ENCODE measurements around the gene MAD1L1. TPM values are rescaled to one million over a fixed set of nuclear protein-coding genes. Genes with fewer than 3 reads are reported as not detected.
A peak's percentile ranks its signal among the peaks of the same experiment; 100 is the strongest.

MAD1L1 gene
- total RNA-seq, 2 donors from 2014 or later = 59.1 to 61.4 TPM

DNA sequence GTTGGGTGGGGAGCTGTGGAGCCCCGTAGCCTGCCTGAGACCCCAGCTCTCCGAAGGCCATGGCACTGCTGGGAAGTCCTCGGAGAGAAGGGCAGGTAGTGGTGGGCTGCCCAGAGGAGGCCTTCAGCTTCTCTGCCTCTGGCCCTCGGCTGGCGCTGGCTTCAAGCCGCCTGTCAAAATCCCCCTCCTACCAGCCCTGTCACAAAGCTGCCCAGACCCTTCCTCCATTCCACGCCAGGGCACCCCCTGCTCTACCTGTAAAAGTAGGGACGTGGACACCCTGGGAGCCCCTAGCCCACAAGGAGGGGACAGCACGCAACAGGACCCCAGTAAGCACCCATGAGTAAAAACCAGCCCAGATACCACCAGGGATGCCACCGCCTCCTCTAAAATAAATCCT lies 31.6 kb downstream of the MAD1L1 start:
- Mint-ChIP-seq H3K27ac (no peak overlapping the region), H3K27me3 (ENCODE audit: insufficient read depth) (no peaks in the 10 kb centered on the region), H3K4me3 (no peak overlapping the region), H3K9me3 (no peaks in the 10 kb centered on the region), H3K36me3 (ENCODE audit: low read depth) (peaks cover 46% of the 10 kb centered on the region), H3K4me1 (peaks cover 15% of the 10 kb centered on the region)
- Histone ChIP-seq H3K9ac (ENCODE audit: extremely low read depth, low read length, poor library complexity, severe bottlenecking) (no peak overlapping the region), H3K9me3 (ENCODE audit: control insufficient read depth, low read length) (no peaks in the 10 kb centered on the region), H3K4me3 (ENCODE audit: low read length) (no peak overlapping the region), H3K36me3 (ENCODE audit: control insufficient read depth, insufficient read depth, low read length) (peaks cover 31% of the 10 kb centered on the region), H3K27ac (ENCODE audit: low read depth, low read length) (no peak overlapping the region), H3K27me3 (ENCODE audit: control insufficient read depth, insufficient read depth, low read length, poor library complexity, severe bottlenecking) (no peaks in the 10 kb centered on the region), H3K4me1 (ENCODE audit: control insufficient read depth, insufficient read depth, low read length) (peaks cover 7% of the 10 kb centered on the region)
- no peak for DNase-seq
- TF ChIP-seq, protein P1, sequence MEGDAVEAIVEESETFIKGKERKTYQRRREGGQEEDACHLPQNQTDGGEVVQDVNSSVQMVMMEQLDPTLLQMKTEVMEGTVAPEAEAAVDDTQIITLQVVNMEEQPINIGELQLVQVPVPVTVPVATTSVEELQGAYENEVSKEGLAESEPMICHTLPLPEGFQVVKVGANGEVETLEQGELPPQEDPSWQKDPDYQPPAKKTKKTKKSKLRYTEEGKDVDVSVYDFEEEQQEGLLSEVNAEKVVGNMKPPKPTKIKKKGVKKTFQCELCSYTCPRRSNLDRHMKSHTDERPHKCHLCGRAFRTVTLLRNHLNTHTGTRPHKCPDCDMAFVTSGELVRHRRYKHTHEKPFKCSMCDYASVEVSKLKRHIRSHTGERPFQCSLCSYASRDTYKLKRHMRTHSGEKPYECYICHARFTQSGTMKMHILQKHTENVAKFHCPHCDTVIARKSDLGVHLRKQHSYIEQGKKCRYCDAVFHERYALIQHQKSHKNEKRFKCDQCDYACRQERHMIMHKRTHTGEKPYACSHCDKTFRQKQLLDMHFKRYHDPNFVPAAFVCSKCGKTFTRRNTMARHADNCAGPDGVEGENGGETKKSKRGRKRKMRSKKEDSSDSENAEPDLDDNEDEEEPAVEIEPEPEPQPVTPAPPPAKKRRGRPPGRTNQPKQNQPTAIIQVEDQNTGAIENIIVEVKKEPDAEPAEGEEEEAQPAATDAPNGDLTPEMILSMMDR (conservative IDR thresholded peaks at IDR 0.05) = no peak
- 70 to 95% methylated on average over 2 to 10 of the region's 10 CpGs for WGBS, 2 experiments (ENCODE audit: insufficient coverage in 1 of 2, insufficient read length in 1 of 2)

DNA sequence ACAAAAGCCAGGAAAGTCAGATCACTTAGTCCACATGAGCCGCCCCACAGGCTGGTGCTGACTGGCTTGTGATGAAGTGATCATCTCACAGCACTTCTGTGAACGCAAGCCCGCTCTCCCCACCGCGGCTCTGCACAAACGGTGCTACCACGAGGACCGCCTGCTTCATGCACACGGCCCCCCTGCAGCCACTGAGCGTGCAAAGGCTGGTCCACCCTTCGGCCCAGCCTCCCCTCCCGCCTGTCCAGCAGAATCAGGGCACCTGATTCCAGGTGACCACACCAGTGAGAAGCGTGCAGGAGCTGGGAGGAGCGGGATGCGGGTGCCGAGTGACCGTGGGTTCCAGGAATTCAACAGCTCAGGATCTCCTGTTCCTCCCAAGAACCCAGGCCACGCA lies 32.2 kb downstream of the MAD1L1 start:
- Histone ChIP-seq H3K9ac (ENCODE audit: extremely low read depth, low read length, poor library complexity, severe bottlenecking) (no peak overlapping the region), H3K27me3 (ENCODE audit: control insufficient read depth, insufficient read depth, low read length, poor library complexity, severe bottlenecking) (no peaks in the 10 kb centered on the region), H3K27ac (ENCODE audit: low read depth, low read length) (no peak overlapping the region), H3K4me3 (ENCODE audit: low read length) (no peak overlapping the region), H3K9me3 (ENCODE audit: control insufficient read depth, low read length) (no peaks in the 10 kb centered on the region), H3K36me3 (ENCODE audit: control insufficient read depth, insufficient read depth, low read length) (peaks cover 35% of the 10 kb centered on the region), H3K4me1 (ENCODE audit: control insufficient read depth, insufficient read depth, low read length) (peaks cover 11% of the 10 kb centered on the region)
- Mint-ChIP-seq H3K9me3 (peaks cover 1% of the 10 kb centered on the region), H3K4me3 (no peak overlapping the region), H3K27me3 (ENCODE audit: insufficient read depth) (no peaks in the 10 kb centered on the region), H3K36me3 (ENCODE audit: low read depth) (peaks cover 48% of the 10 kb centered on the region), H3K27ac (peak overlapping the region; percentile 20), H3K4me1 (peaks cover 21% of the 10 kb centered on the region)
- WGBS, 2 experiments (ENCODE audit: insufficient coverage in 1 of 2, insufficient read length in 1 of 2) = 93 to 97% methylated on average over 16 to 18 of the region's 18 CpGs
- peak; percentile 34 for DNase-seq
- TF ChIP-seq, protein P1 (conservative IDR thresholded peaks at IDR 0.05) = no peak

DNA sequence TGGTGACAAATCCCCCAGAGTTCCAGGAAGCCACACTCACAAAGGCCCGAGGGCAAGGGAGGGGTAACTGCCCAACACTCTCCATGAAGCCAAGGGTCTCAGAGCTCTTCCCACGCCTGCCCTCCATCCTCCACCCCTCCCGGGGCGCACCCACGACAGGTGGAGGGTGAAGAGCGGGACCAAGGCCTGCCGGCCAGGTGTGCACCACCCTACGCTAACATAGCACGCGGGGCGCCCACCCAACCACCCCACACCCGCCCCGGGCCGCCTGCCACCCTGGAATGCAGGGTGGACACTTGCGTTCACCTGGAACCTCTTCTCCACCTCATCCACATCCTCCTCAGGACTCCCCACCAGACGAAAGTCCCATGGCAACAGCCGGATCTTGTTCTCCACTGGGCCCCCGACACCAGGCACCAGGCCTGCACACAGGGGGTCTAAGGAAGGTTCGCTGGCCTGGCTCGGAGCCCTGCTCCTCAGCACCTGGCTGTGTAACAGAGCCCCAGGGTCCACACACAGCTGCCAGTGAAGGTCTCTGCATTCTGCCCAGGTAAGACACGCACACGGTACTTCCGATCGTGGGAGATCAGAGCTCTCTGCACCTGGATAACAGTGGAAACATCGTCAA lies 32.7 kb downstream of the MAD1L1 start:
- H3K4me1 Mint-ChIP-seq = peaks cover 23% of the 10 kb centered on the region
- H3K27me3 Mint-ChIP-seq (ENCODE audit: insufficient read depth) = no peaks in the 10 kb centered on the region
- H3K36me3 Mint-ChIP-seq (ENCODE audit: low read depth) = peaks cover 48% of the 10 kb centered on the region
- no peak overlapping the region for H3K27ac ChIP-seq (ENCODE audit: low read depth, low read length)
- peaks cover 5% of the 10 kb centered on the region for H3K9me3 Mint-ChIP-seq
- peaks cover 3% of the 10 kb centered on the region for H3K9me3 ChIP-seq (ENCODE audit: control insufficient read depth, low read length)
- 93 to 95% methylated on average over 9 to 25 of the region's 25 CpGs for WGBS, 2 experiments (ENCODE audit: insufficient coverage in 1 of 2, insufficient read length in 1 of 2)
- no peak overlapping the region for H3K4me3 ChIP-seq (ENCODE audit: low read length)
- no peaks in the 10 kb centered on the region for H3K27me3 ChIP-seq (ENCODE audit: control insufficient read depth, insufficient read depth, low read length, poor library complexity, severe bottlenecking)
- H3K4me3 Mint-ChIP-seq = no peak overlapping the region
- DNase-seq = no peak
- H3K27ac Mint-ChIP-seq = peak overlapping the region; percentile 20
- H3K9ac ChIP-seq (ENCODE audit: extremely low read depth, low read length, poor library complexity, severe bottlenecking) = no peak overlapping the region
- H3K4me1 ChIP-seq (ENCODE audit: control insufficient read depth, insufficient read depth, low read length) = peaks cover 11% of the 10 kb centered on the region
- TF ChIP-seq, protein P1 (conservative IDR thresholded peaks at IDR 0.05) = no peak
- H3K36me3 ChIP-seq (ENCODE audit: control insufficient read depth, insufficient read depth, low read length) = peaks cover 40% of the 10 kb centered on the region

All from endodermal cell (in vitro differentiated cells).